GM12873 (cell line): Measurements from ENCODE around the gene TFF1.

ENCODE experiments used
- CTCF ChIP-seq: IDR thresholded peaks from 2 replicates; pipeline ENCODE4 v1.5.1; 2012; ENCODE audit warnings: low read depth, mild to moderate bottlenecking, moderate library complexity, low read length, control low read depth; ENCODE audit not compliant: insufficient read depth; ENCODE audit errors: missing control alignments

TFF1 gene

GRCh38 chr21:42332557-42333317, 33.6 kb downstream of the TFF1 start:
- TF ChIP-seq CTCF = no peak

DNA sequence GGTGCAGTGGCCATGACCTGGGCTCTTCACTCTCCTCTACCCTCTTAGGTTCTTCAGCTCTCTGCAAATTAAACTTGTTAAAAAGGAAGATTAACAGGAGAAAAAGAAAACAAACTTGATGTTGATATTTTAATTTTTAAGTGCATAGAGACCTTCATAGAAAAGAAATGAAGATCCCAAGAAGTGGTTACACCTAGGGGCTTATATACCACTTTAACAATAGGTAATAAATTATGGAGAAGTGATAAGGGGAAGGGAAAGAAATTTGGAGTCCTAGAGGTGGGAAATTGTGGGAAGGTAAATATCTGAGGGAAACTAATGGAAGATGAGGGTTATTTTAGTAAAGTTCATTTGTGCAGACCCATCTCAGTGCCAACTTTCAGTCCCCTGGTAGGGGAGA, 34.7 kb downstream of the TFF1 start:
- no peak for TF ChIP-seq CTCF

DNA sequence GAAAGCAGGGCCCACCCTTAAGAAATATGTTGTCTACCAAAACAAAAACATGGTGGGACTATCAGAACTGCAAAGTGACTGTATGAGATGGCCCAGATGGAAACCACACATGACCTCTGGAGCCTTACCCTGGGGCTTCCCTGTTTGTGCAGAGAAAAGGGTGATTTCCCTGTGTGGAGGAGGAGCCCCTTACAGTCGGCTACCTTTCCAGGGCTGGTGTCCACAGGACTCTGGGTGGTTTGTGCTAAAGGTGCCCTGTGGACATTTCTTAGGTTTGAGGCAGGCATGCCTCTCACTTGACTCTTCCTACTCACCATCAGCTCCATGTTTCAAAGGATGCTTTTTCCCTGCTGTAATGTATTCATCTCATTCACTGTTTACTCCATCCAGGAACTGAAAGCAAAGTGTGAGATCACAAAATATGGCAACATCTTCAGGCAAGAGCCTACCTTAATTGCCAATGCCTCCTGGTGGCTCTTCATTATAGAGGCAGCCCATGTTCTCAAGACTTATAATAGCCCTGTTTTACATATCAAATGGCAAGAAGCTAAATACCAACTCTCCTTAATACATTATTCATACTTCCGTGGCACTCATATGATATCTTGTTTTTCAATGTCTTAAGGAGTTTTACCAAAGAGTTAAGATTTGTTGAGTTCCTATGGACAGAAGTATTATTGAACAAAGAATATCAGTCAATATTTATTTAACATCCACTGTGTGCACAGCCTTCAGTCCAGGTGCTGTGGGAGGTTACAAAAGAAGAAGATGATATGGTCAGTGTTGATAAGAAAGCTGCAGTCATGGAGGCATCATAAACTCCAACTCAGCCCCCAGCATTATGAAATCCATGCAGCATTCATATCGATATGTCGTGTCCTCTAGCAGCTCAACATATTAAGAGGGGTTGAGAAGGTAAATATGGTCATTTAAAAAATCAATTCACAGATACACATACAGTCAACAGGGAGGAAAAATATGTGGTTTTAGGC, 35.7 kb downstream of the TFF1 start:
- TF ChIP-seq CTCF = no peak

DNA sequence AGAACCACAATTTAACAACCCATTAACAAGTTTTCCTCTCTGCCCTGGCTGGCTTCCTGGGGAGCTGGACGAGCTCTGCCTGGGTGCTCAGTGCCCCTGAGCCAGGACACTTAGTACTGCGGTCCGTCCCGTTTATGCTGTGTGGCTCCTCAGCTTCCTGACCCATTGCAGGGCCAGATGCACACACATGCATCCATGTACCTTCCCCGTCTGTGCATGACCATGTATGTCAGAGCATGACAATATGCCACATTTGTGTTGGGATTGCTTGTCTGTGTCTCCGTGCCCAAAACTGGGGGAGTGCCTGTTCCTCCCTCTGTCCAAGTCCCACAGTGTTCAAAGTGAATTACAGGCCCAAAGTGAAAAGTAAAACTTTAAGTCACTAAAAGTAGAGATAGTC, 41.4 kb downstream of the TFF1 start:
- no peak for TF ChIP-seq CTCF

DNA sequence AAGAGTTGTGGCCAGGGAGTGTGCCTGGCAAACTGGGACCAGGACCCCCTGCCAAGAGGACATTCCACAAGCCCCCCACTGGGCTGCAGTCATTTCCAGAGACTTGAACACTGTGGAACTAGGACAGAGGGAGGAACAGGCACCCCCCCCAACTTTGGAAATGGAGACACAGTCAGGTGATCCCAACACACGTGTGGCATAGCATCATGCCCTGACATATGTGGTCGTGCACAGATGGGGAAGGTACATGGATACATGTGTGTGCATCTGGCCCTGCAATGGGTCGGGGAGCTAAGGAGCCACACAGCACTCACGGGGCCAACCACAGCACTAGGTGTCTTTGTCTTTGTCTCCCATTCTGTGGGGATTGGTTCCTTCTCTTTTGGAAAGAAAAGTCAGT, 44.5 kb downstream of the TFF1 start:
- TF ChIP-seq CTCF = no peak

GRCh38 chr21:42321231-42321630, 45.1 kb downstream of the TFF1 start:
- TF ChIP-seq CTCF = no peak

DNA sequence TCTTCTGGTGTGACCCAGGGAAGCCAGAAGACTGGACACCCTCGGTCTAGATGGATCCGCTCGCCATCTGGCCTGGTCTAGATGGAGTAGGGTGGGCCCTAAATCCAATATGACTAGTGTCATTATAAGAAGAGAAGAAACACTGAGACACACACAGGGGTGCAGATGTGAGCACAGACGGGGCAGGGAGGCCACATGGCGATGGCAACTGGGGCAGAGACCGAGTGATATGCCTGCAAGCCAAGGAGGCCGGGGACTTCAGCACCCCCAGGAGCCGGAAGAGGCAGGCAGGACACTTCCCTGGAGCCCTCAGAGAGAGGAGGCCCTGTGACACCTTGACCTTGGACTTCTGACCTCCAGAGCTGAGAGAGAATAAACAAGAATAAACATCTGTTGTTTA, 45.5 kb downstream of the TFF1 start:
- TF ChIP-seq CTCF = no peak
